HTR-8/SVneo (cell line): Measurements from ENCODE around the gene GART.

Experiments used
- DNase-seq: peaks from one replicate; pipeline ENCODE4 v3.0.0; 2011; ENCODE audit warnings: low spot score, mixed read lengths; ENCODE audit not compliant: insufficient read length
- FAIRE-seq: peaks from 2 replicates; lab custom pipeline; 2011; peaks lifted over from hg19 to GRCh38; lab: Jason Lieb, UNC

The GART gene

GRCh38 chr21:33554236-33554981 is 12.5 kb upstream of the GART start:
- DNase-seq (no peak), FAIRE-seq (no peak)

- FAIRE-seq (no peak), DNase-seq (no peak)
Observed at GRCh38 chr21:33552999-33553598, 11.2 kb upstream of the GART start.

- no peak for FAIRE-seq
- DNase-seq: no peak
Observed at GRCh38 chr21:33552093-33552998, 10.4 kb upstream of the GART start.

GRCh38 chr21:33551664-33552063 is 9.7 kb upstream of the GART start:
- no peak for FAIRE-seq
- DNase-seq: no peak

- DNase-seq (no peak), FAIRE-seq (no peak)
Observed at GRCh38 chr21:33550772-33551660, 9.1 kb upstream of the GART start.

- DNase-seq (no peak), FAIRE-seq (no peak)
Observed at GRCh38 chr21:33549848-33550771, 8.2 kb upstream of the GART start.

- FAIRE-seq (no peak), DNase-seq (no peak)
Observed at GRCh38 chr21:33546086-33546485, 4.2 kb upstream of the GART start.

- no peak for FAIRE-seq
Observed at GRCh38 chr21:33544451-33545195, 2.7 kb upstream of the GART start.

GRCh38 chr21:33543505-33544129 is 1.7 kb upstream of the GART start:
- no peak for DNase-seq
- no peak for FAIRE-seq

More at GRCh38 chr21:33544451-33545195, 2.7 kb upstream of the GART start:
- no peak for DNase-seq

- FAIRE-seq: peak; percentile 95
Observed at GRCh38 chr21:33542640-33543504, 955 bp upstream of the GART start, which contains the start of gene SON. SON (plus strand) TSS chr21:33543038; CDS start chr21:33543093, 55 bp downstream.

GRCh38 chr21:33541105-33541711 is 709 bp downstream of the GART start:
- FAIRE-seq (no peak), DNase-seq (no peak)

More at GRCh38 chr21:33542640-33543504, 955 bp upstream of the GART start, which contains the start of gene SON:
- DNase-seq: peak; percentile 98

- DNase-seq: no peak
- no peak for FAIRE-seq
Observed at GRCh38 chr21:33540711-33541104, 1.2 kb downstream of the GART start.

- no peak for FAIRE-seq
- no peak for DNase-seq
Observed at GRCh38 chr21:33539616-33540015, 2.3 kb downstream of the GART start.

GRCh38 chr21:33537212-33537611 is 4.7 kb downstream of the GART start:
- FAIRE-seq: no peak
- DNase-seq: no peak

GRCh38 chr21:33531007-33531406 is 10.9 kb downstream of the GART start:
- DNase-seq: no peak
- FAIRE-seq: no peak

GRCh38 chr21:33522953-33523349 is 19.0 kb downstream of the GART start:
- DNase-seq: no peak
- FAIRE-seq: no peak
